ELR (cell line): ENCODE measurements around the gene FOXQ1.

Experiments used
- DNase-seq: peaks from one replicate; pipeline ENCODE4 v3.0.0-alpha.2; 2015; ENCODE audit warnings: low read depth

The FOXQ1 gene

DNA sequence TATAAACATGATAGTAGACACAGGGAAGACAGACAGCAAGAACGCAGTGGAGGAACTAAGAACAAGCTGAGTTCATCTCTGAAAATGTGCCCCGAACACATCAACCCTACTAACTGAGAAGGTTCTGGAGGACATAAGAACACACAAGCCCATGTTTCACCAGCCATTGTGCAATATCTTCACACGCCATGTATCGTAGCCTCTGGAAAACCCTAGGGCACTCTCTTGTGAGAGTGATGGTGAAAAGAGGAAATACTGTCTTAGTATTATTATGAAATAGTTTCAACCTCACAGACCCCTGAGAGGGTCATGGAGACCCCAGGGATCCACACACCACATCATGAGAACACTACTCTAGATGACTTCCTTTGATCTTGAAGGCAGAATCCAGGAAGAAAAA lies 51.4 kb downstream of the FOXQ1 start:
- DNase-seq: no peak

GRCh38 chr6:1363729-1364572 lies 52.1 kb downstream of the FOXQ1 start:
- peak; percentile 61 for DNase-seq
